H9 (cell line): ENCODE results near the gene NDUFV2. TPM values are rescaled to one million over a fixed set of nuclear protein-coding genes. Genes with fewer than 3 reads are reported as not detected.
A peak's percentile ranks its signal among the peaks of the same experiment; 100 is the strongest.

Experiments
- DNase-seq: peaks from one replicate; pipeline ENCODE4 v3.0.0-alpha.2; 2017
- H2AFZ ChIP-seq: one replicate; pipeline ENCODE4 v1.6.1; 2013; ENCODE audit warnings: mild to moderate bottlenecking, low read length, control low read depth, moderate library complexity
- H2AK5ac ChIP-seq: 2 replicates; pipeline ENCODE4 v1.6.1; 2013; ENCODE audit warnings: low read length, control low read depth, mixed read lengths; ENCODE audit not compliant: insufficient read length
- H2BK120ac ChIP-seq: one replicate; pipeline ENCODE4 v1.6.1; 2013; ENCODE audit warnings: low read depth, mild to moderate bottlenecking, low read length, control low read depth, inconsistent platforms; ENCODE audit not compliant: poor library complexity, severe bottlenecking
- H2BK12ac ChIP-seq: 2 replicates; pipeline ENCODE4 v1.6.1; 2013; ENCODE audit warnings: low read length, control low read depth, mixed read lengths, low read depth; ENCODE audit not compliant: insufficient read length
- H2BK15ac ChIP-seq: 2 replicates; pipeline ENCODE4 v1.6.1; 2013; ENCODE audit warnings: low read depth, low read length, control low read depth
- H2BK20ac ChIP-seq: one replicate; pipeline ENCODE4 v1.6.1; 2013; ENCODE audit warnings: low read depth, mild to moderate bottlenecking, low read length, control low read depth, inconsistent platforms; ENCODE audit not compliant: poor library complexity, severe bottlenecking
- H2BK5ac ChIP-seq: 2 replicates; pipeline ENCODE4 v1.6.1; 2013; ENCODE audit warnings: low read length, control low read depth, mixed read lengths; ENCODE audit not compliant: insufficient read length
- H3K14ac ChIP-seq: 2 replicates; pipeline ENCODE4 v1.6.1; 2013; ENCODE audit warnings: low read length, control low read depth; ENCODE audit not compliant: insufficient read depth
- H3K18ac ChIP-seq: 2 replicates; pipeline ENCODE4 v1.6.1; 2013; ENCODE audit warnings: low read depth, mild to moderate bottlenecking, mixed read lengths, low read length, control low read depth; ENCODE audit not compliant: insufficient read length
- H3K23ac ChIP-seq: 2 replicates; pipeline ENCODE4 v1.6.1; 2013; ENCODE audit warnings: low read length, control low read depth, mixed read lengths, low read depth; ENCODE audit not compliant: insufficient read length
- H3K23me2 ChIP-seq: 2 replicates; pipeline ENCODE4 v1.6.1; 2013; ENCODE audit warnings: low read depth, mild to moderate bottlenecking, mixed read lengths, low read length, control low read depth; ENCODE audit not compliant: insufficient read length, poor library complexity, severe bottlenecking
- H3K27ac ChIP-seq: 2 replicates; pipeline ENCODE4 v1.5.1; 2013; ENCODE audit warnings: low read length, control low read depth, mixed read lengths, low read depth; ENCODE audit not compliant: insufficient read length
- H3K27me3 ChIP-seq: 2 replicates; pipeline ENCODE4 v1.6.1; 2013; ENCODE audit warnings: low read length, control low read depth, inconsistent platforms; ENCODE audit not compliant: insufficient read depth
- H3K4ac ChIP-seq: 2 replicates; pipeline ENCODE4 v1.6.1; 2013; ENCODE audit warnings: low read depth, mild to moderate bottlenecking, control low read depth, inconsistent platforms, low read length, moderate library complexity
- H3K4me1 ChIP-seq: 2 replicates; pipeline ENCODE4 v1.6.1; 2013; ENCODE audit warnings: low read length, control low read depth, inconsistent platforms; ENCODE audit not compliant: insufficient read depth
- H3K4me2 ChIP-seq: 2 replicates; pipeline ENCODE4 v1.6.1; 2013; ENCODE audit warnings: low read length, control low read depth, mixed read lengths; ENCODE audit not compliant: insufficient read length, insufficient read depth
- H3K56ac ChIP-seq: 2 replicates; pipeline ENCODE4 v1.6.1; 2013; ENCODE audit warnings: low read depth, mild to moderate bottlenecking, mixed read lengths, low read length, control low read depth; ENCODE audit not compliant: insufficient read length
- H3K79me1 ChIP-seq: 2 replicates; pipeline ENCODE4 v1.6.1; 2013; ENCODE audit warnings: low read depth, mild to moderate bottlenecking, moderate library complexity, low read length, control low read depth, inconsistent platforms; ENCODE audit not compliant: insufficient read depth, poor library complexity, severe bottlenecking
- H3K79me2 ChIP-seq: 2 replicates; pipeline ENCODE4 v1.6.1; 2013; ENCODE audit warnings: low read length, control low read depth, inconsistent platforms; ENCODE audit not compliant: insufficient read depth
- H3K9ac ChIP-seq: 2 replicates; pipeline ENCODE4 v1.6.1; 2013; ENCODE audit warnings: low read length, control low read depth, mixed read lengths; ENCODE audit not compliant: insufficient read length; ENCODE audit errors: extremely low read depth
- H3K9me3 ChIP-seq: one replicate; pipeline ENCODE4 v1.6.1; 2013; ENCODE audit warnings: low read depth, low read length, inconsistent platforms; ENCODE audit not compliant: control insufficient read depth
- H3T11ph ChIP-seq: one replicate; pipeline ENCODE4 v1.6.1; 2013; ENCODE audit warnings: mild to moderate bottlenecking, low read length, control low read depth, inconsistent platforms
- H4K20me1 ChIP-seq: one replicate; pipeline ENCODE4 v1.6.1; 2013; ENCODE audit not compliant: control insufficient read depth, insufficient read length, insufficient read depth
- H4K5ac ChIP-seq: 2 replicates; pipeline ENCODE4 v1.6.1; 2013; ENCODE audit warnings: low read depth, mild to moderate bottlenecking, mixed read lengths, low read length, control low read depth; ENCODE audit not compliant: insufficient read length
- H4K8ac ChIP-seq: replicated peaks from 2 replicates; pipeline ENCODE4 v1.6.1; 2013; ENCODE audit warnings: low read length, control low read depth, mixed read lengths, low read depth; ENCODE audit not compliant: insufficient read length
- H4K91ac ChIP-seq: 2 replicates; pipeline ENCODE4 v1.6.1; 2013; ENCODE audit warnings: low read depth, mild to moderate bottlenecking, moderate library complexity, mixed read lengths, low read length, control low read depth; ENCODE audit not compliant: insufficient read length
- H3K27ac Mint-ChIP-seq, 3 experiments: 2 replicates in 2 of 3; 3 replicates in 1 of 3; pipeline ENCODE4 v1.8.0; 2020 to 2021; ENCODE audit warnings: mixed read lengths in 3 of 3, mild to moderate bottlenecking in 1 of 3, moderate library complexity in 1 of 3
- H3K27me3 Mint-ChIP-seq: 2 replicates; pipeline ENCODE4 v1.8.0; 2021; ENCODE audit warnings: low read depth, mild to moderate bottlenecking, moderate library complexity, mixed read lengths
- H3K36me3 Mint-ChIP-seq, 3 experiments: 2 replicates in 2 of 3; 3 replicates in 1 of 3; pipeline ENCODE4 v1.8.0; 2020 to 2021; ENCODE audit warnings: low read depth in 3 of 3, mixed read lengths in 3 of 3; ENCODE audit not compliant: insufficient read depth in 1 of 3
- H3K4me1 Mint-ChIP-seq, 2 experiments: 2 replicates each; pipeline ENCODE4 v1.8.0; 2020; ENCODE audit warnings: mixed read lengths in 2 of 2
- H3K4me3 Mint-ChIP-seq, 2 experiments: 2 replicates in 1 of 2; 3 replicates in 1 of 2; pipeline ENCODE4 v1.8.0; 2020 to 2021; ENCODE audit warnings: mild to moderate bottlenecking in 2 of 2, mixed read lengths in 2 of 2, moderate library complexity in 1 of 2
- H3K9me3 Mint-ChIP-seq, 2 experiments: 2 replicates in 1 of 2; 3 replicates in 1 of 2; pipeline ENCODE4 v1.8.0; 2020; ENCODE audit warnings: mild to moderate bottlenecking in 2 of 2, mixed read lengths in 2 of 2, moderate library complexity in 1 of 2
- CTCF ChIP-seq: fragments of 200-600 bp; sonication (generic); conservative IDR thresholded peaks from 3 replicates; pipeline ENCODE4 v1.8.0; 2021; ENCODE audit warnings: antibody characterized with exemption, mild to moderate bottlenecking
- WGBS: extraction: QIAGEN DNeasy Blood & Tissue Kit; methylation state at CpG from one replicate; pipeline ENCODE4 v1.1.7; 2013; ENCODE audit warnings: missing lambda C conversion rate, low lambda C conversion rate, mixed read lengths; ENCODE audit not compliant: insufficient read length; ENCODE audit errors: extremely low coverage; 5-methylcytosine and 5-hydroxymethylcytosine counted together
- total RNA-seq: library from RNA; stranded (reverse); gene quantifications from 2 replicates; pipeline ENCODE4 v1.2.1, GENCODE V29; 2021

NDUFV2 gene
- total RNA-seq, 1 experiment from 2014 or later = 206 TPM

DNA sequence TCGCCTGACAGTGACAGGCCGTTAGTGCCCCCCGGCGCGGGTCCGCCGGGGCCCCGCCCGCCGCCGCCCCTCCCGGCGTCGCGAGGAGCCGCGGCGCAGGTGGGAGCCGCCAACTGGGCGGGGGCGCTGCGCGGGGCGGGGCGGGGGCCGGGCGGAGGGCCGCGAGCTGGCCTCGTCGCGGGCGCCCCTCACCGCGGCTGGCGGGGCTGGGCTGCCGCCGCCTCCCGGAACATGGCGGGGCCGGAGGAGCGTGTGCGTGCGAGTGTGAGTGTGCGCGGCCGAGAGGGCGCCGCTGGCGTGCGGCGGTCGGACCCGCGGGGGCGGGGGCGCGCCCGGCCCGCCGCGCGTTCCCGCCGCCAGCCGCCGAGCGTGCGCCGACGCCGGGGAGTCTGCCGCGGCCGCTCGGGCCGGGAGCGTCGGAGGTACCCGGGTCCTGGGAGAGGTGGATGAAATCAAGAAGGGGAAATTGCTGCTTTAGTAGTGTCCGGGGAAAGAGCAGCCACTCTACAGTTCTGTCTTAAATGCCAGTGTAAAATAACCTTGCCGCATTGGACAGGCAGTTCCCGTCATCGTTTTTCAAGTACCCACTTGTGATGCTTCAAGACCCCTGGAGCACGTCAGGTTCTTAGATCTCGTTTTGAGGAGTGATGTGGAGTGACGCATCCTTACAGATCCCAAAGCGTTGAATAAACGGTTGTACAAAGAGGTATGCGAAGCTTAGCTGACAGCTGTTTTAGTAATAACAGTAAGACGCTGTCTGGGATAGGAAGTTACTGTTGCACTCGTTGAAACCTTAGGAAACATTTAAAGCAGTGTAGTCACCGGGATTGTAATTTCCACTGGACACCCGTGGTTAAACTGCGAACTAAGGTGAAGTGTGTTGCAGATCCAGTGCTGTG lies 34.9 kb downstream of the NDUFV2 start:
- Mint-ChIP-seq H3K27me3 (no peaks in the 10 kb centered on the region), H3K9me3 (no peaks in the 10 kb centered on the region), H3K36me3 (peaks cover 4 to 20% (median 19%) of the 10 kb centered on the region in 3 experiments; a peak in 6 of 7 replicates), H3K4me3 (peak overlapping the region; percentile 93 to 94), H3K27ac (peak overlapping the region; percentile 92 to 97 (median 93); a peak in 5 of 7 replicates), H3K4me1 (peaks cover 40 to 42% of the 10 kb centered on the region in 2 experiments)
- Histone ChIP-seq H3K79me2 (0 out of 2 replicates have a peak, but pooled peaks cover 7% of the 10 kb centered on the region), H2BK15ac (no peak overlapping the region), H2BK12ac (no peak overlapping the region), H3K18ac (no peak overlapping the region), H3K14ac (peak overlapping the region; percentile 58; the same call in 1 of the 2 replicates), H4K91ac (no peak overlapping the region), H3K27ac (no peak overlapping the region), H4K8ac (no peak overlapping the region), H3K4ac (no peak overlapping the region), H3K79me1 (peaks cover 6% of the 10 kb centered on the region), H2AK5ac (no peak overlapping the region), H3K4me2 (peak overlapping the region; percentile 99), H3K4me1 (no peaks in the 10 kb centered on the region; the same call in 1 of the 2 replicates), H3K27me3 (no peaks in the 10 kb centered on the region), H2AFZ (no peak overlapping the region), H3K23ac (peak overlapping the region; percentile 85), H3K9me3 (no peaks in the 10 kb centered on the region), H2BK20ac (no peak overlapping the region), H2BK5ac (no peak overlapping the region), H3T11ph (no peak overlapping the region), H3K23me2 (peaks cover 9% of the 10 kb centered on the region), H3K9ac (peak overlapping the region; percentile 94), H4K20me1 (peaks cover 3% of the 10 kb centered on the region), H3K56ac (no peak overlapping the region), H2BK120ac (no peak overlapping the region), H4K5ac (no peak overlapping the region)
- no peak for TF ChIP-seq CTCF
- WGBS = no CpG with 5 or more reads among the region's 95 CpGs
- DNase-seq = no peak
